ENCODE measurements around the gene FAM210A. TPM values are rescaled to one million over a fixed set of nuclear protein-coding genes. Genes with fewer than 3 reads are reported as not detected.
"Not testable (repeated sequence)": the region's sequence is repeated elsewhere in the genome, so short reads cannot be mapped to it uniquely, and the experiment has no call there.

Gene FAM210A
- polyA plus RNA-seq, 1 donor (not counting 4 experiments of a cell fraction or from before 2014, with no cell fraction given) = 31.7 TPM

DNA sequence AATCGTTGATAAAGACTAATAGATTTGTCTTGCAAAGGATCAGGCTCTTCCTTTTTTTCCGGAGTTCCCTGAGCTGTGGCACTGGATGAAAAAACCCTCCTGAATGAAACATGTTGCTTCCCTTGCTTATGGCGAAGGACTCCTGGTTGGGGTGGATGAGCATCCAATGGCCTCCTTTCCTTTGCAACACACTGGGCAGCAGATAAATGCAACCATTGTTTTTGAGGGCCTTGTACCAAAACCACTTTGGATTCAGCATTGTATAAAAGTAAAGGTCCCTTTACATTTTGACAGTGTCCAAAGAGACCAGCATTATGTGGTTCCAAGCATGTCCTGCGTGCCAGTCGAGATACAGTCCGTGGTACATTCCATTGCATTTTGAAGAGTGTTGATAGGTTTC is 44.7 kb downstream of the FAM210A start:
- DNase-seq (ENCODE audit: low read depth, low spot score) = no peak
- H3K27me3 ChIP-seq (ENCODE audit: control insufficient read depth, extremely low read depth, insufficient read depth, low read length) = no peaks in the 10 kb centered on the region
- TF ChIP-seq, protein P1, sequence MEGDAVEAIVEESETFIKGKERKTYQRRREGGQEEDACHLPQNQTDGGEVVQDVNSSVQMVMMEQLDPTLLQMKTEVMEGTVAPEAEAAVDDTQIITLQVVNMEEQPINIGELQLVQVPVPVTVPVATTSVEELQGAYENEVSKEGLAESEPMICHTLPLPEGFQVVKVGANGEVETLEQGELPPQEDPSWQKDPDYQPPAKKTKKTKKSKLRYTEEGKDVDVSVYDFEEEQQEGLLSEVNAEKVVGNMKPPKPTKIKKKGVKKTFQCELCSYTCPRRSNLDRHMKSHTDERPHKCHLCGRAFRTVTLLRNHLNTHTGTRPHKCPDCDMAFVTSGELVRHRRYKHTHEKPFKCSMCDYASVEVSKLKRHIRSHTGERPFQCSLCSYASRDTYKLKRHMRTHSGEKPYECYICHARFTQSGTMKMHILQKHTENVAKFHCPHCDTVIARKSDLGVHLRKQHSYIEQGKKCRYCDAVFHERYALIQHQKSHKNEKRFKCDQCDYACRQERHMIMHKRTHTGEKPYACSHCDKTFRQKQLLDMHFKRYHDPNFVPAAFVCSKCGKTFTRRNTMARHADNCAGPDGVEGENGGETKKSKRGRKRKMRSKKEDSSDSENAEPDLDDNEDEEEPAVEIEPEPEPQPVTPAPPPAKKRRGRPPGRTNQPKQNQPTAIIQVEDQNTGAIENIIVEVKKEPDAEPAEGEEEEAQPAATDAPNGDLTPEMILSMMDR (optimal IDR thresholded peaks at IDR 0.05 in 1 of 3, IDR thresholded peaks at IDR 0.05 in 1 of 3, conservative IDR thresholded peaks at IDR 0.05 in 1 of 3; ENCODE audit: extremely low read depth in 1 of 3, insufficient read depth in 2 of 3, low read length in 3 of 3) = no peak
- no peak for TF ChIP-seq EZH2 (IDR thresholded peaks at IDR 0.05; ENCODE audit: low read length)
- FAIRE-seq = no peak
- no peak overlapping the region for H3K27ac ChIP-seq (ENCODE audit: control insufficient read depth, insufficient read depth, low read length)
- H3K9me1 ChIP-seq (ENCODE audit: control insufficient read depth, extremely low read depth, insufficient read depth, low read length) = no peaks in the 10 kb centered on the region
- H3K79me2 ChIP-seq (ENCODE audit: control insufficient read depth, insufficient read depth, low read length) = peaks cover 68% of the 10 kb centered on the region
- H3K36me3 ChIP-seq (ENCODE audit: control insufficient read depth in 2 of 2, extremely low read depth in 1 of 2, insufficient read depth in 2 of 2, low read length in 2 of 2) = peaks cover 3 to 12% of the 10 kb centered on the region in 2 experiments
- H3K4me2 ChIP-seq (ENCODE audit: control insufficient read depth, extremely low read depth, insufficient read depth, low read depth, low read length) = no peak overlapping the region
- no peaks in the 10 kb centered on the region for H3K4me1 ChIP-seq (ENCODE audit: control insufficient read depth, extremely low read depth, insufficient read depth, low read length)
- H2AFZ ChIP-seq (ENCODE audit: control insufficient read depth, low read length) = no peak overlapping the region
- no peak overlapping the region for H3K9ac ChIP-seq (ENCODE audit: control insufficient read depth, extremely low read depth, insufficient read depth, low read length)
- no peak overlapping the region for H3K4me3 ChIP-seq (ENCODE audit: control insufficient read depth in 2 of 3, extremely low read depth in 1 of 3, insufficient read depth in 2 of 3, low read depth in 1 of 3, low read length in 3 of 3)
- H4K20me1 ChIP-seq (ENCODE audit: control insufficient read depth, extremely low read depth, insufficient read depth, low read length) = no peaks in the 10 kb centered on the region
- no peaks in the 10 kb centered on the region for H3K9me3 ChIP-seq (ENCODE audit: control insufficient read depth, low read depth, low read length)
- dilution Hi-C loops (cut with MboI; ENCODE audit: extremely low pct_ligation_motif_present, low sequenced_read_pairs) = no loop called here

- FAIRE-seq (no peak), DNase-seq (ENCODE audit: low read depth, low spot score) (no peak)
- no peak for TF ChIP-seq EZH2 (IDR thresholded peaks at IDR 0.05; ENCODE audit: low read length)
- TF ChIP-seq, protein P1 (optimal IDR thresholded peaks at IDR 0.05 in 1 of 3, IDR thresholded peaks at IDR 0.05 in 1 of 3, conservative IDR thresholded peaks at IDR 0.05 in 1 of 3; ENCODE audit: extremely low read depth in 1 of 3, insufficient read depth in 2 of 3, low read length in 3 of 3) = peak in 1 of 3 experiments; percentile 15
- no peak overlapping the region for H2AFZ ChIP-seq (ENCODE audit: control insufficient read depth, low read length)
- H3K9me1 ChIP-seq (ENCODE audit: control insufficient read depth, extremely low read depth, insufficient read depth, low read length) = no peaks in the 10 kb centered on the region
- H3K27me3 ChIP-seq (ENCODE audit: control insufficient read depth, extremely low read depth, insufficient read depth, low read length) = no peaks in the 10 kb centered on the region
- peaks cover 3 to 12% of the 10 kb centered on the region in 2 experiments for H3K36me3 ChIP-seq (ENCODE audit: control insufficient read depth in 2 of 2, extremely low read depth in 1 of 2, insufficient read depth in 2 of 2, low read length in 2 of 2)
- H3K9me3 ChIP-seq (ENCODE audit: control insufficient read depth, low read depth, low read length) = no peaks in the 10 kb centered on the region
- H4K20me1 ChIP-seq (ENCODE audit: control insufficient read depth, extremely low read depth, insufficient read depth, low read length) = no peaks in the 10 kb centered on the region
- dilution Hi-C loops (cut with MboI; ENCODE audit: extremely low pct_ligation_motif_present, low sequenced_read_pairs) = no loop called here
- no peak overlapping the region for H3K4me2 ChIP-seq (ENCODE audit: control insufficient read depth, extremely low read depth, insufficient read depth, low read depth, low read length)
- H3K79me2 ChIP-seq (ENCODE audit: control insufficient read depth, insufficient read depth, low read length) = peaks cover 57% of the 10 kb centered on the region
- no peak overlapping the region for H3K9ac ChIP-seq (ENCODE audit: control insufficient read depth, extremely low read depth, insufficient read depth, low read length)
- H3K4me3 ChIP-seq (ENCODE audit: control insufficient read depth in 2 of 3, extremely low read depth in 1 of 3, insufficient read depth in 2 of 3, low read depth in 1 of 3, low read length in 3 of 3) = no peak overlapping the region
- no peaks in the 10 kb centered on the region for H3K4me1 ChIP-seq (ENCODE audit: control insufficient read depth, extremely low read depth, insufficient read depth, low read length)
- H3K27ac ChIP-seq (ENCODE audit: control insufficient read depth, insufficient read depth, low read length) = no peak overlapping the region
Measured at GRCh38 chr18:13680612-13681011, 45.7 kb downstream of the FAM210A start.

- H3K9me1 ChIP-seq (ENCODE audit: control insufficient read depth, extremely low read depth, insufficient read depth, low read length); H2AFZ ChIP-seq (ENCODE audit: control insufficient read depth, low read length); H3K4me2 ChIP-seq (ENCODE audit: control insufficient read depth, extremely low read depth, insufficient read depth, low read depth, low read length); H3K4me1 ChIP-seq (ENCODE audit: control insufficient read depth, extremely low read depth, insufficient read depth, low read length); H4K20me1 ChIP-seq (ENCODE audit: control insufficient read depth, extremely low read depth, insufficient read depth, low read length); DNase-seq (ENCODE audit: low read depth, low spot score); FAIRE-seq; H3K4me3 ChIP-seq (ENCODE audit: control insufficient read depth in 2 of 3, extremely low read depth in 1 of 3, insufficient read depth in 2 of 3, low read depth in 1 of 3, low read length in 3 of 3); H3K9ac ChIP-seq (ENCODE audit: control insufficient read depth, extremely low read depth, insufficient read depth, low read length); H3K27me3 ChIP-seq (ENCODE audit: control insufficient read depth, extremely low read depth, insufficient read depth, low read length); dilution Hi-C loops (cut with MboI; ENCODE audit: extremely low pct_ligation_motif_present, low sequenced_read_pairs); H3K9me3 ChIP-seq (ENCODE audit: control insufficient read depth, low read depth, low read length); H3K27ac ChIP-seq (ENCODE audit: control insufficient read depth, insufficient read depth, low read length): not testable (repeated sequence)
- Histone ChIP-seq H3K79me2 (ENCODE audit: control insufficient read depth, insufficient read depth, low read length) (peaks cover 32% of the 10 kb centered on the region), H3K36me3 (ENCODE audit: control insufficient read depth in 2 of 2, extremely low read depth in 1 of 2, insufficient read depth in 2 of 2, low read length in 2 of 2) (peaks cover 3 to 12% of the 10 kb centered on the region in 2 experiments)
Measured at GRCh38 chr18:13677350-13677749, 49.0 kb downstream of the FAM210A start.

All from keratinocyte (primary cell).